Spinal cord (tissue), 10 donors: ENCODE data around the gene LRRN2. TPM values are rescaled to one million over a fixed set of nuclear protein-coding genes. Genes with fewer than 3 reads are reported as not detected.

Experiments
- DNase-seq, 6 donors: peaks; one replicate each; pipeline versions ENCODE4 v3.0.0 to v3.0.0-alpha.2; 2013 to 2015; ENCODE audit warnings: low spot score in 6 of 6, low read depth in 4 of 6
- H3K27ac ChIP-seq: one replicate; pipeline ENCODE4 v1.5.1; 2013; ENCODE audit warnings: low read depth, low read length, control low read depth
- H3K27me3 ChIP-seq: one replicate; pipeline ENCODE4 v1.6.1; 2013; ENCODE audit warnings: low read length; ENCODE audit not compliant: control insufficient read depth, insufficient read depth
- H3K36me3 ChIP-seq: one replicate; pipeline ENCODE4 v1.6.1; 2013; ENCODE audit warnings: low read length; ENCODE audit not compliant: control insufficient read depth, insufficient read depth
- H3K4me1 ChIP-seq: one replicate; pipeline ENCODE4 v1.6.1; 2013; ENCODE audit warnings: low read length; ENCODE audit not compliant: control insufficient read depth, insufficient read depth
- H3K4me3 ChIP-seq: one replicate; pipeline ENCODE4 v1.5.1; 2013; ENCODE audit warnings: low read depth, low read length, control low read depth
- H3K9me3 ChIP-seq: one replicate; pipeline ENCODE4 v1.6.1; 2013; ENCODE audit warnings: low read length; ENCODE audit not compliant: control insufficient read depth, insufficient read depth
- WGBS: methylation state at CpG from one replicate; pipeline ENCODE4 v1.1.5; 2013; ENCODE audit warnings: missing lambda C conversion rate; ENCODE audit not compliant: insufficient coverage; 5-methylcytosine and 5-hydroxymethylcytosine counted together
- polyA plus RNA-seq, 2 donors: library from polyadenylated mRNA; unstranded; fragments of 120-200 nt; gene quantifications; one replicate each; pipeline ENCODE4 v1.2.1, GENCODE V29; 2013; ENCODE audit not compliant: insufficient read length in 2 of 2
- total RNA-seq, 2 donors: library from RNA; depleted of rRNA in 1 of 2; stranded (reverse); fragments of 120-200 nt in 1 of 2; fragments of >200 nt in 1 of 2; gene quantifications; one replicate each; pipeline versions ENCODE4 v1.2.3 to v1.2.4, GENCODE V29; 2013 to 2014
- donor health status: healthy.

Gene LRRN2
- total and polyA plus RNA-seq, 4 donors = 10.3 to 53.1 (median 30.9) TPM

- WGBS = 95% methylated on average over 4 of the region's 6 CpGs
- peaks cover 20% of the 10 kb centered on the region for H3K4me1 ChIP-seq
- DNase-seq = no peak
- peaks cover 22% of the 10 kb centered on the region for H3K36me3 ChIP-seq
- H3K4me3 ChIP-seq = no peak overlapping the region
- no peaks in the 10 kb centered on the region for H3K9me3 ChIP-seq
- no peaks in the 10 kb centered on the region for H3K27me3 ChIP-seq
- no peak overlapping the region for H3K27ac ChIP-seq
Measured at GRCh38 chr1:204672069-204672468, 13.5 kb downstream of the LRRN2 start.

- WGBS = 78% methylated on average over 10 of the region's 10 CpGs
- Histone ChIP-seq H3K4me3 (no peak overlapping the region), H3K36me3 (peaks cover 22% of the 10 kb centered on the region), H3K9me3 (no peaks in the 10 kb centered on the region), H3K27me3 (no peaks in the 10 kb centered on the region), H3K27ac (no peak overlapping the region), H3K4me1 (peaks cover 20% of the 10 kb centered on the region)
- DNase-seq = peak in 1 of 6 donors; percentile 36
Measured at GRCh38 chr1:204670152-204670927, 15.2 kb downstream of the LRRN2 start.

GRCh38 chr1:204669579-204669978 is 16.0 kb downstream of the LRRN2 start:
- peaks cover 17% of the 10 kb centered on the region for H3K36me3 ChIP-seq
- WGBS = 50% methylated on average over 1 of the region's 1 CpG
- no peaks in the 10 kb centered on the region for H3K9me3 ChIP-seq
- no peak overlapping the region for H3K27ac ChIP-seq
- peaks cover 15% of the 10 kb centered on the region for H3K4me1 ChIP-seq
- no peak for DNase-seq
- H3K27me3 ChIP-seq = no peaks in the 10 kb centered on the region
- no peak overlapping the region for H3K4me3 ChIP-seq

- Histone ChIP-seq H3K36me3 (peaks cover 9% of the 10 kb centered on the region), H3K27me3 (no peaks in the 10 kb centered on the region), H3K9me3 (no peaks in the 10 kb centered on the region), H3K27ac (no peak overlapping the region), H3K4me1 (peaks cover 24% of the 10 kb centered on the region), H3K4me3 (no peak overlapping the region)
- 52% methylated on average over 4 of the region's 6 CpGs for WGBS
- no peak for DNase-seq
Measured at GRCh38 chr1:204664384-204664651, 21.2 kb downstream of the LRRN2 start.

GRCh38 chr1:204663644-204664383 is 21.7 kb downstream of the LRRN2 start:
- Histone ChIP-seq H3K9me3 (no peaks in the 10 kb centered on the region), H3K27ac (no peak overlapping the region), H3K36me3 (peaks cover 9% of the 10 kb centered on the region)

GRCh38 chr1:204662530-204662929 is 23.0 kb downstream of the LRRN2 start:
- H3K4me1 ChIP-seq = peaks cover 27% of the 10 kb centered on the region
- H3K27ac ChIP-seq = no peak overlapping the region
- peaks cover 3% of the 10 kb centered on the region for H3K36me3 ChIP-seq
- no peak for DNase-seq
- H3K27me3 ChIP-seq = no peaks in the 10 kb centered on the region
- H3K4me3 ChIP-seq = no peak overlapping the region
- H3K9me3 ChIP-seq = no peaks in the 10 kb centered on the region

More at GRCh38 chr1:204663644-204664383, 21.7 kb downstream of the LRRN2 start:
- DNase-seq = peak in 1 of 6 donors; percentile 72
- Histone ChIP-seq H3K4me3 (no peak overlapping the region), H3K4me1 (peaks cover 27% of the 10 kb centered on the region), H3K27me3 (no peaks in the 10 kb centered on the region)
- 42% methylated on average over 12 of the region's 15 CpGs for WGBS

- Histone ChIP-seq H3K4me3 (no peak overlapping the region), H3K9me3 (no peaks in the 10 kb centered on the region), H3K27ac (no peak overlapping the region), H3K27me3 (no peaks in the 10 kb centered on the region), H3K4me1 (peaks cover 27% of the 10 kb centered on the region), H3K36me3 (peaks cover 3% of the 10 kb centered on the region)
- DNase-seq = no peak
- 67% methylated on average over 1 of the region's 3 CpGs for WGBS
Measured at GRCh38 chr1:204660509-204660908, 25.0 kb downstream of the LRRN2 start.

- H3K4me3 ChIP-seq = no peak overlapping the region
- H3K27me3 ChIP-seq = no peaks in the 10 kb centered on the region
- peaks cover 3% of the 10 kb centered on the region for H3K36me3 ChIP-seq
- DNase-seq = peak in 1 of 6 donors; percentile 73
- no peak overlapping the region for H3K27ac ChIP-seq
- H3K4me1 ChIP-seq = peaks cover 19% of the 10 kb centered on the region
- WGBS = 51% methylated on average over 2 of the region's 3 CpGs
- no peaks in the 10 kb centered on the region for H3K9me3 ChIP-seq
Measured at GRCh38 chr1:204659056-204659455, 26.5 kb downstream of the LRRN2 start.

- WGBS = no CpG with 5 or more reads among the region's 1 CpG
- no peak overlapping the region for H3K4me3 ChIP-seq
- no peaks in the 10 kb centered on the region for H3K9me3 ChIP-seq
- no peak overlapping the region for H3K27ac ChIP-seq
- peaks cover 3% of the 10 kb centered on the region for H3K36me3 ChIP-seq
- H3K4me1 ChIP-seq = peaks cover 14% of the 10 kb centered on the region
- no peaks in the 10 kb centered on the region for H3K27me3 ChIP-seq
- no peak for DNase-seq
Measured at GRCh38 chr1:204658295-204658694, 27.2 kb downstream of the LRRN2 start.
